Stimulated activated CD4-positive, alpha-beta T cell treated with anti-CD3 and anti-CD28 coated beads, Interleukin-12 subunit alpha, Interleukin-12 subunit beta, amount 100 ng/mL, for 24 hours (primary cell): ENCODE measurements around the gene CRYBB1.
A peak's percentile ranks its signal among the peaks of the same experiment; 100 is the strongest.

Experiments used
- DNase-seq, 2 experiments: peaks; one replicate each; pipeline ENCODE4 v3.0.0-alpha.2; 2020; ENCODE audit warnings: low read depth in 2 of 2

CRYBB1 gene

GRCh38 chr22:26617271-26618199 lies at the start of gene CRYBB1:
CRYBB1 (minus strand) TSS chr22:26618027; CDS start chr22:26616319, 1,708 bp downstream.
- DNase-seq: no peak

- no peak for DNase-seq
Observed at GRCh38 chr22:26667140-26667539, 49.3 kb upstream of the CRYBB1 start.

GRCh38 chr22:26665813-26666231 lies 48.0 kb upstream of the CRYBB1 start:
- DNase-seq: no peak

- no peak for DNase-seq
Observed at GRCh38 chr22:26663374-26663923, 45.6 kb upstream of the CRYBB1 start.

- no peak for DNase-seq
Observed at GRCh38 chr22:26662160-26662559, 44.3 kb upstream of the CRYBB1 start.

GRCh38 chr22:26660961-26661578 lies 43.2 kb upstream of the CRYBB1 start:
- no peak for DNase-seq

- no peak for DNase-seq
Observed at GRCh38 chr22:26660356-26660755, 42.5 kb upstream of the CRYBB1 start.

GRCh38 chr22:26658671-26659478 lies 41.0 kb upstream of the CRYBB1 start:
- peak; percentile 62 to 80 for DNase-seq

GRCh38 chr22:26658161-26658560 lies 40.3 kb upstream of the CRYBB1 start:
- no peak for DNase-seq

GRCh38 chr22:26656891-26657851 lies 39.3 kb upstream of the CRYBB1 start, which contains the start of gene MIAT:
MIAT (plus strand) TSS chr22:26657588.
- DNase-seq: peak in 1 of 2 experiments; percentile 56

GRCh38 chr22:26651815-26652214 lies 34.0 kb upstream of the CRYBB1 start:
- DNase-seq: no peak

GRCh38 chr22:26650722-26651421 lies 33.0 kb upstream of the CRYBB1 start:
- DNase-seq: no peak

GRCh38 chr22:26648528-26649388 lies 30.9 kb upstream of the CRYBB1 start:
- DNase-seq: no peak

- no peak for DNase-seq
Observed at GRCh38 chr22:26648011-26648497, 30.2 kb upstream of the CRYBB1 start.

DNA sequence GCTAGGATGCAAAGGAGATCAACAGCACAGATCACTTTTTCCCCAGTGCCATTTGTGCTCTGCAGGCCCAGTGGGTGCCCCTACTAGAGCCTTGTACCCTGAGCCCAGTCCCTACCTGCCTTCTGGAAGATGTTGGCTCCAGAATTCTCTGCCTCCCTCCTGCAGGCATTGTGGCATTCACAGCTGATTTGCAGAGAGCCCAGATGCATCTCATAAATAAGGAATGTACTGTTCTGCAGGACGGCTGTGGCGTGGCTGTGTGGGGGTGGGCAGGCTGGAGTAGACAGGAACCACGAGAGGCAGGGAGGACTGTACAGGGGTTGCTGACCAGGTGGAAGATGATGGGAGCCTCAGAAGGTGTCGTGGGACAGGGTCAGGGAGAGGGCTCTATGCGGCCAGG lies 28.3 kb upstream of the CRYBB1 start:
- DNase-seq: no peak

- DNase-seq: no peak
Observed at GRCh38 chr22:26643418-26644100, 25.7 kb upstream of the CRYBB1 start.

GRCh38 chr22:26642465-26643417 lies 24.9 kb upstream of the CRYBB1 start:
- peak; percentile 70 to 79 for DNase-seq
